GM10266 (cell line): Measurements from ENCODE around the gene VRK3.

Source experiments
- DNase-seq: peaks from one replicate; pipeline ENCODE4 v3.0.0; 2012; ENCODE audit errors: extremely low spot score
- TF ChIP-seq, protein P1 (sequence below): IDR thresholded peaks from 2 replicates; pipeline ENCODE4 v1.5.1; 2012; ENCODE audit warnings: mild to moderate bottlenecking, low read depth; ENCODE audit not compliant: control insufficient read depth, insufficient read depth; ENCODE audit errors: missing control alignments

Gene VRK3

DNA sequence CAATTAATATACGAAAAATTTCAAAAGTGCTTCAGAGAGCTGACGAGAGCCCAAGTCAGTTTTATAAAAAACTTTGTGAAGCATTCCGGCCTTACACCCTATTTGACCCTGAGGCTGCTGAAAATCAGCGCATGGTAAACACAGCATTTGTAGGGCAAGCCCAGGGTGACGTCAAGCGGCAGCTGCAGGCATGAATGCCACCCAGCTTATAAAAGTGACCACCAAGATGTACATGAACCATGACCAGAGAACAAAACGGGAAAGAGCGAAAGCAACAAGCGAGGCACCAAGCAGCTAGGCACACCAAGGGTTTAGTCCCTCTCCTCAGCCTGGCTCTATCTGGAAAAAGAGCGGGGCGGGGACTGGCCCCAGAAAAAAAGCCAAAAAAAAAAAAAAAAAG, 70.2 kb downstream of the VRK3 start:
- TF ChIP-seq, protein P1, sequence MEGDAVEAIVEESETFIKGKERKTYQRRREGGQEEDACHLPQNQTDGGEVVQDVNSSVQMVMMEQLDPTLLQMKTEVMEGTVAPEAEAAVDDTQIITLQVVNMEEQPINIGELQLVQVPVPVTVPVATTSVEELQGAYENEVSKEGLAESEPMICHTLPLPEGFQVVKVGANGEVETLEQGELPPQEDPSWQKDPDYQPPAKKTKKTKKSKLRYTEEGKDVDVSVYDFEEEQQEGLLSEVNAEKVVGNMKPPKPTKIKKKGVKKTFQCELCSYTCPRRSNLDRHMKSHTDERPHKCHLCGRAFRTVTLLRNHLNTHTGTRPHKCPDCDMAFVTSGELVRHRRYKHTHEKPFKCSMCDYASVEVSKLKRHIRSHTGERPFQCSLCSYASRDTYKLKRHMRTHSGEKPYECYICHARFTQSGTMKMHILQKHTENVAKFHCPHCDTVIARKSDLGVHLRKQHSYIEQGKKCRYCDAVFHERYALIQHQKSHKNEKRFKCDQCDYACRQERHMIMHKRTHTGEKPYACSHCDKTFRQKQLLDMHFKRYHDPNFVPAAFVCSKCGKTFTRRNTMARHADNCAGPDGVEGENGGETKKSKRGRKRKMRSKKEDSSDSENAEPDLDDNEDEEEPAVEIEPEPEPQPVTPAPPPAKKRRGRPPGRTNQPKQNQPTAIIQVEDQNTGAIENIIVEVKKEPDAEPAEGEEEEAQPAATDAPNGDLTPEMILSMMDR: no peak
- DNase-seq: no peak

DNA sequence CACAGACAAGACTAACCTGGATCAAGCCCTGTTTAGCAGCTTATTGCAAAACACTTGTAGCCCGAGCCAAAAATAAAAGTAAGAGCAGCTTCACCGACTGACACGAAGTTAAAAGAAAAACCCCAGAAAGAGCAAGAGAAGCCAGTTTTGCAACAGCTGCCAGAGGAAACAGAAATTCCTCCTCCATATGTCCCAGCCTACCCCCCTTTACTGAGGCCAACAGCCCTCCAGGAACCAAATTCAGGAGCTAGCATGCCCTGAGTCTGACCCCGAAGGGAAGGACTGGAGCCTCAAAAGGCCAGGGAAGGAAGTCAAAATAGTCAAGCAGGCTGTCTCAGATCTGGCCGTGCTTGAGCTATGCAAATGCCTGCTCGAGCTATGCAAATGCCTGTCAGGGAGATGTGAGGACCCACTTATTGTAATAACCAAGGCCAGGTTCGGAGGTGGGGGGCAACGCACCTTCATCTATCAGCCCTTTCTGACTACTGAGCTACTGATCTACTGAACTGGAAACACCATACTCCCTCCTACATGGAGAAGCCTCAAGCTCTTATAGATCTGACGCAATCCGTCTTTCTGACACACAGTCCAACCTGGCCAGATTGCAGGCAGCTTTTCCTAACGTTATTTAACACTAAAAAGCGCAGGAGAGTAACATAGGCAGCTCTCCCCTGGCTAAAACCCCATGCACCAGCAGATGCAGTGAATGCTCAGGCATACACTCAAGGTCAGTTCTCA, 70.9 kb downstream of the VRK3 start:
- TF ChIP-seq, protein P1: no peak
- DNase-seq: no peak

DNA sequence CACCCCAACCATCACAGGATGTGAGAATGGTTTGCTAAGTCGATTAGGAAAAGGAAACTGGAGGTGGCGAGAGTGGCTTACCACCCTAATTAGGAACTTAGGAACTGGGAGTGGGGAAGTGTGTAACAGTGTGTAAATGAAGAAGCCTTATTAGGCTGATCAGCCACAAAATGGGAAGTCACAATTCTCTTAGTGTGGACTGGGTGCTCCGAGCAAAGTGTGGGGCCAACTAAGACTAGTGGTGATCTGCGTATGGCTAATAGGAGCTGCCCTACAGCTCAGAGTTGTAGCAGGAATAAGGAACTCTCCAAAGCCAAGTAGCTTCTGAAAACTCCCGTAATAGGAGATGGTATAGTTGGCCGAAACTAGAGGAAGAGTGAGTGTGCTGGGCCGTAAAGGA, 71.8 kb downstream of the VRK3 start:
- no peak for DNase-seq
- TF ChIP-seq, protein P1: no peak

DNA sequence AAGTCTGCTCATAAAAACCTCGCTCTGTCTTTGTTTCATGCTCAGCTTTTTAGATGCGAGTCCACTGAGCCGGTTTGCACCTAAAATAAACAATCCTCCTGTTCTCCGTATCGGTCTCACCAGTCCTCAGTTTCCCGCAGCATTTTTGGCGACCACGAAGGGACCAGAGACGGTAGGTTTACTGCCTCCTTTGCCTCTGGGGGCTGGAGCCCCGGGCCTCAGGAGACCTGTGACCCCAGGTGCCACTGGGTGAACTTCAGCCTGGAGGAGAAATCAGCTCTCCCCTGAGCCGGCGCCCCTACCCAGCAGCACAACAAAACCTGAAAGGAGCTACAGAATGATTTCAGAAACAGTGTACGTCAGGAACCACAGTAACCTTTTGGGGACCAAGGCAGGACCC, 72.3 kb downstream of the VRK3 start:
- DNase-seq: no peak
- TF ChIP-seq, protein P1: no peak

DNA sequence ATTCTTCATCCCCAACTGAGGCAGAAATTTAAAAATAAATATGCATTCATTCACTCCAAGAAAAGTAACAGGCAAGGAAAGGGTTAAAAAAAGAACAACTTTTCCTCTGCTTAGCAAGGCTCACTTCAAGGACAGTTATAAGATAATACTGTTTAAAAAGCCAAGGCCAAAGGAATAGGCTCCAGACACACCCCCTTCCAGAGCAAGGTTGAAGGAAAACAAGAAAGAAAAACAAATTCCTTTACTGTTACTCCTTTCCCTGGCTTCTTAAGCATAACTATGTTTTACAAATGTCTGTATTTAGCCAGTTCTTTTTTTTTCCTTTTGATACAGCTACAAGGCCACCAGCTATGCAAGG, 72.7 kb downstream of the VRK3 start:
- DNase-seq: no peak
- TF ChIP-seq, protein P1: no peak

DNA sequence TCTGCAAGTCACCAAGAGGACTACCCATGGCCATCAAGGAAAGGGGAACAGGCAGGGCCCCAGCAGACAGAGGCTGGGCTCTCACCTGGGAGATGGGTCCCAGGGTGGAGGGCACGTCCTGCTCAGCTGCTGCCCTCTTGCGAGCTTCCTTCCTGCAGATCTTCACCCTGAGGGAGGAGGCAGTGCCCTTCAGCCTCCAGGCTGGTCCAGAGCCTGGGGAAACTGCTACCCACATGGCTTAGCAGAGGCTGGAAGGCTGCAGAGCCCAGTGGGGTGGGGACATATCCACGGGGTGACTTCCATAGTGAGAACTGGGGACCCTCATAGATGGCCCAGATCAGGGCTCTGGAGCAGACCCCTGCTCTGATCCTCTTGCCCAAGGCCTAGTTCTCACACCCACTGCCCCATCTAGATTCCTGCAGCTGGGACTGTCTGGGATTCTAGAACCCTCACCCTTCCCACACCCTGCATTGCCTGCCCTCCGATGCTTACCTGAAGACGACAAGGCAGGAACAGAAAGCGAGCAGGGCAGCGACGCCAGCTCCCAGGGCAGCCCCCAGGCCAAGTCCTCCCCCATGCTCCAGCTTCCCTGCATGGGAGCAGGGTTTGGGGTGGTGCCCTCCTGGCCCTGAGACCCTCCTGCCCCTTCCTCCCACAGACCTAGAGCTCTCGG, 73.2 kb downstream of the VRK3 start:
- TF ChIP-seq, protein P1: no peak
- no peak for DNase-seq

DNA sequence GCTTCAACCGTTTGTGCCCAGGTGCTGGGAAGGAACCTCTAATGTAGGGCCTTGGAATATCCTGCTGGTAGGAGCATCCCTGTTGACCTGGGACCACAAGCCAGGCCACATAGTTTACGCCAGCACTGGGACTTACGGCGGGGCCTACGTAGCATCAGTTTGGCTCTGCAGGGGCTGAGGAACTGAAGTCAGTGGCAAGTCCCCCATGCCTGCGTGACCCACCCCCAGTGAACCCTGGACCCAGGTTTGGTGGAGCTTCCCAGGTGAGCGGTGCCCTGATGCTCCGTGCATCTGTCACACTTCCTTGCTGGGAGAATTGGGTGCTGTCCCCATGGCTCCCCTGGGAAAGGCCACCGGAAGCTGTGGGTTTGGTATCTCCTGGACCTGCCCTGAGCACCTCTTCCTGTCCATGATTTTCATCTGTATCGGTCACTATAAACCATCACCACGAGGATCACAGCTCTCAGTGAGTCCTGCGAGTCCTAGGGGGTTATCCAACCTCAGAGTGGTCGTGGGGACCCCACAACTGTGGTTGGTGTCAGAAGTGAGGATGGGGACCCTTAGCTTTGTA, 74.1 kb downstream of the VRK3 start:
- DNase-seq: no peak
- TF ChIP-seq, protein P1: no peak
